GM13976 (cell line): ENCODE measurements around the gene KCNK10.

Experiments
- DNase-seq: peaks from one replicate; pipeline ENCODE4 v3.0.0; 2012; ENCODE audit warnings: low spot score
- in situ Hi-C: fragments of 300-500 bp; cut with MboI; formaldehyde crosslinking; loops from one replicate; pipeline ENCODE4 v1.12.0; 2022; ENCODE audit warnings: low sequenced_read_pairs, mixed read lengths, inconsistent platforms; ENCODE audit not compliant: unreplicated experiment
- TF ChIP-seq, protein P1 (sequence below): IDR thresholded peaks from 2 replicates; pipeline ENCODE4 v1.5.1; 2012; ENCODE audit warnings: borderline replicate concordance, mild to moderate bottlenecking; ENCODE audit not compliant: insufficient read depth; ENCODE audit errors: extremely low read depth, missing control alignments, control extremely low read depth

The KCNK10 gene

DNA sequence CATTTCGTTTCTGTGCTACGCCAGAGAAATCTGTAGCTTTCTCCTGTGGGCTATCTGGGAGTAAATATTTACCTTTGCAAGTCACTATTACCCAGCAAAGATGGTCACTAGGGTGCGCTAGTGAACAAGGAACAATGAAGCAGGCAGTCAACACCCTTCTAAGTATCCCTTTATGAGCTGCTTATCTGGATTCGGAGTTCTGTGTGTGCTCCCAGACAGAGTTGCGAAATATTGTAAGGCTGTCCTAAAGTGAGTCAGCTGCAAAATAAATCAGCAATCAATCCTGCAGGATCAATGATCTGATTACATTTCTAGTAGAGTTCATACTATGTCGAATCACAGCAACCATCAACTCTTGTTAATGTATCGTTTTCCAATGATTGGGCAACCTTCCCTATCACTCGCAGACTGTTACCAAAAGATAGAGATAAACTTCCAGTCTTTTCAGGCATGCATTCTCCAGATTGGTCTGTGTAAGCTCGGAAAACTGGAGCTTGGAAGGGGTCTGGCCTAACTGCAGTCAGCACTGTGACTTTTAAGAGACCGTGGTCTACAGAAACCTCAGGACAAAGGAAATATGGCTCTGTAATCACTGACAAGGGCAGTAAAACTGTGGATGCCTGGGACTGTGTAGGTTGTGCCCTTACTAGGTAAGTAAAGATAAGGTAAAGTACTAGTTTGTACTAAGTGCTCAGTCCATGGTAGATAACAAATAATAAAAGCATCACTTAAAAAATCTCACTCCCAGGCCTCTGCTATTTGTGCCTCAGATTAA lies 133.5 kb downstream of the KCNK10 start:
- TF ChIP-seq, protein P1, sequence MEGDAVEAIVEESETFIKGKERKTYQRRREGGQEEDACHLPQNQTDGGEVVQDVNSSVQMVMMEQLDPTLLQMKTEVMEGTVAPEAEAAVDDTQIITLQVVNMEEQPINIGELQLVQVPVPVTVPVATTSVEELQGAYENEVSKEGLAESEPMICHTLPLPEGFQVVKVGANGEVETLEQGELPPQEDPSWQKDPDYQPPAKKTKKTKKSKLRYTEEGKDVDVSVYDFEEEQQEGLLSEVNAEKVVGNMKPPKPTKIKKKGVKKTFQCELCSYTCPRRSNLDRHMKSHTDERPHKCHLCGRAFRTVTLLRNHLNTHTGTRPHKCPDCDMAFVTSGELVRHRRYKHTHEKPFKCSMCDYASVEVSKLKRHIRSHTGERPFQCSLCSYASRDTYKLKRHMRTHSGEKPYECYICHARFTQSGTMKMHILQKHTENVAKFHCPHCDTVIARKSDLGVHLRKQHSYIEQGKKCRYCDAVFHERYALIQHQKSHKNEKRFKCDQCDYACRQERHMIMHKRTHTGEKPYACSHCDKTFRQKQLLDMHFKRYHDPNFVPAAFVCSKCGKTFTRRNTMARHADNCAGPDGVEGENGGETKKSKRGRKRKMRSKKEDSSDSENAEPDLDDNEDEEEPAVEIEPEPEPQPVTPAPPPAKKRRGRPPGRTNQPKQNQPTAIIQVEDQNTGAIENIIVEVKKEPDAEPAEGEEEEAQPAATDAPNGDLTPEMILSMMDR = peak; percentile 67
- peak; percentile 68 for DNase-seq
- in situ Hi-C loops = no loop called here

DNA sequence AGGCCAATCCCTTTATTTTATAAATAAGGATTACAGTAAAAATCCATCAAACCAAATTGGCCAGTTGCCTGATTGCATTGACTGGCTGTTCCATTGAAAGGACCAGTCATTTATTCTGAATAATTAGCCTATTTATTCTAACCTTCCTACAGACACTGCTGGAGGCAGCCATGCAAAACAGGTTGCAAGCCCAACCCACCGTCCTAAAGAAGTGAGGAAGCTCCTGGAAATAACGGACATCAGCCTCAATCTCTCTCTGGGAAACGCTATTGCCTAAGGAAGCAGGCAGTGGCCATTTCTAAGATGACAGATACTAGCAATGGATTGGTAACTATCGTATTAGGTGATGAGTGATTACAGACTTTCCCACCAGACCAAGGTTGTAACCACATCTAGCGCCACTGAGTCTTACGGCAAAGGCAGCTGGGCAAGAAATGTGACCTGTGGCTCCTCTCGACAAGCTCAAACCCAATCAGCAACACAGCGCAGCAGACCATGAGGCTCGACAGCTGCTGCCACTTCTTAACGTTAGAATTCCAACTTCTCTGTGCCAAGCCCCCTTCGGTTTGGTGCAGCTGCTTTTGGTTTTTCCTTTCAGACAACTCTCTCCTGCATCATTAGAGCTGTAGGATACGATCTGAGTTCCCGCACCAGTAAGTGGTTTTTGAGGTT lies 134.2 kb downstream of the KCNK10 start:
- no peak for DNase-seq
- in situ Hi-C loops = no loop called here
- TF ChIP-seq, protein P1 = no peak

DNA sequence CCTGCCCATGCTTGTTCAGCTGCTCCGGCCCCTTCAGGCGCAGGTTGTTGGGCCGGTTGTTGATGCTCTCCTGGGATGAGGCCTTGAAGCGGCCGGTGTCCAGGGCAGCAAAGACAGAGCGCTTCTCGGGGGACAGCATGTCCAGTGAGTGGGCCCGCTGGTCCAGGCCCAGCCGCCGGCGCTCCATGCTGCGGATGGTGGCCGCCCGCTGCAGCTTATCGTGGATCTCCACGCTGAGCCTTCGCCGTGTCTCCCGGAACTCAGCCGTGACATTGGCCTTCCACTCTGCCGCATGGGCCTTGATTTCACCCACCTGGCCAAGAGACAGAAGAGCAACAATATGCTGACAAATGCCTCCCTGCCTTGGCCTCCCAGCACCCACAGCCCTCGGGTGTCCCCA lies 137.2 kb downstream of the KCNK10 start:
- TF ChIP-seq, protein P1 = no peak
- in situ Hi-C loops = no loop called here
- DNase-seq = no peak

DNA sequence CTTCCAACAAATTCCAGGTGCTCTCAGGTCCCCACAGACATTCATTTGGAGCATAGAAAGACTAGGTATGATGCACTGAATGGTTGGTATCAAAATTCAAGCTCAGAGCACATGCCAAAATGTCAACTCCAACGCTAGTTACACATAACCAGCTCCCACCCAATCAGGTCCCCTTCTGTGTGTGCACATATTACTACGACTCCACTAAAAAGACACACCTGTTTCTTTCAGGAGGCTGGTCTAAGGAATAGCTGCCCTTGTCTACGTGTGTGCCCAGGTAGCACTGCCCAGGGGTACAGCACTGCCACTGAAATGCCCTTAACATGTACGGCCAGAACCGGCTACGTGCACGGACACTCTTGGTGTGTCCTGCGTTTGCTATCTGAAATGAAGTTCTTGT lies 138.1 kb downstream of the KCNK10 start:
- DNase-seq = no peak
- TF ChIP-seq, protein P1 = no peak
- in situ Hi-C loops = no loop called here

DNA sequence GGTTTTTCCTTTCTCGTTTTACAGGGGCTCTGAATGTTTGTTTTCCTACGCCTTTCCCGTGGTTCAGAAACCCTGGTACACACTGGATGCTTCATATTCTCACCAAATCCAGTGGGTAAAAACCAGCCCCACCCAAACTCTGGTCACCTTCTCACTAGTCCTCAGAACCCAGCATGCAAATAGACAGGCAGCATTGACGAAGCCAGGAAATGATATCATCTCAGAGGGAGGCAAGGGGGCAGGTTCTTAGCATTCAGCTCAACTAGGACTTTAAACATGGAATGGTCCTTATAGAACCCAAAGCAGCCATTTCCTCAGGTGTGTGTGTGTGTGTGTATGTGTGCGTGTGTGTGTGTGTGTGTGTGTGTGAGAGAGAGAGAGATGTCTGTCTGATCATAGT lies 142.0 kb downstream of the KCNK10 start:
- TF ChIP-seq, protein P1 = no peak
- in situ Hi-C loops = no loop called here
- peak; percentile 44 for DNase-seq

DNA sequence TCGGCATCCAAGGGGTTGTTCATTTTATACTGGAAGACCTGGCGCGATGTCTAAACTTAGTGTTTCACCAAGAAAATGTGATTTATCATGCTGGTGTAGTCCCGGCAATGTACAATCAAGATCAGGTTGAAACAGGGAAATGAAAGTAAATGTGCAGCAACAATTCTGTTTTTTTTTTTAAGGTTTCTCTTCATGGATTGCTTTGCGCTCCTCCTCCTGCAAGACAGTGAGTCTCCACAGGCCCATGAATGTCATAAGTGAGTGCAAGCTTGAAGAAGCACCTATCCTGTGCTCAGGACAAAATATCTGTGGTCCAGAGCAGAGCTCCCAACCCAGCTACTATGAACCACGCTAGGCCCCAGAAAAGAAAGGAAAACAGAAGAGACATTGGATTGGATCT lies 143.4 kb downstream of the KCNK10 start:
- TF ChIP-seq, protein P1 = no peak
- no peak for DNase-seq
- in situ Hi-C loops = loop anchor here (10.0 kb wide), 1 partner anchor 235 kb away; no protein-coding TSS in a partner anchor
